Amniotic epithelial cell (primary cell): ENCODE measurements around the gene LRRTM2.
"Not testable (repeated sequence)": the region's sequence is repeated elsewhere in the genome, so short reads cannot be mapped to it uniquely, and the experiment has no call there.

Source experiments
- DNase-seq: peaks from one replicate; pipeline ENCODE4 v3.0.0-alpha.2; 2010; ENCODE audit warnings: low read depth

The LRRTM2 gene, protein sequence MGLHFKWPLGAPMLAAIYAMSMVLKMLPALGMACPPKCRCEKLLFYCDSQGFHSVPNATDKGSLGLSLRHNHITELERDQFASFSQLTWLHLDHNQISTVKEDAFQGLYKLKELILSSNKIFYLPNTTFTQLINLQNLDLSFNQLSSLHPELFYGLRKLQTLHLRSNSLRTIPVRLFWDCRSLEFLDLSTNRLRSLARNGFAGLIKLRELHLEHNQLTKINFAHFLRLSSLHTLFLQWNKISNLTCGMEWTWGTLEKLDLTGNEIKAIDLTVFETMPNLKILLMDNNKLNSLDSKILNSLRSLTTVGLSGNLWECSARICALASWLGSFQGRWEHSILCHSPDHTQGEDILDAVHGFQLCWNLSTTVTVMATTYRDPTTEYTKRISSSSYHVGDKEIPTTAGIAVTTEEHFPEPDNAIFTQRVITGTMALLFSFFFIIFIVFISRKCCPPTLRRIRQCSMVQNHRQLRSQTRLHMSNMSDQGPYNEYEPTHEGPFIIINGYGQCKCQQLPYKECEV

DNA sequence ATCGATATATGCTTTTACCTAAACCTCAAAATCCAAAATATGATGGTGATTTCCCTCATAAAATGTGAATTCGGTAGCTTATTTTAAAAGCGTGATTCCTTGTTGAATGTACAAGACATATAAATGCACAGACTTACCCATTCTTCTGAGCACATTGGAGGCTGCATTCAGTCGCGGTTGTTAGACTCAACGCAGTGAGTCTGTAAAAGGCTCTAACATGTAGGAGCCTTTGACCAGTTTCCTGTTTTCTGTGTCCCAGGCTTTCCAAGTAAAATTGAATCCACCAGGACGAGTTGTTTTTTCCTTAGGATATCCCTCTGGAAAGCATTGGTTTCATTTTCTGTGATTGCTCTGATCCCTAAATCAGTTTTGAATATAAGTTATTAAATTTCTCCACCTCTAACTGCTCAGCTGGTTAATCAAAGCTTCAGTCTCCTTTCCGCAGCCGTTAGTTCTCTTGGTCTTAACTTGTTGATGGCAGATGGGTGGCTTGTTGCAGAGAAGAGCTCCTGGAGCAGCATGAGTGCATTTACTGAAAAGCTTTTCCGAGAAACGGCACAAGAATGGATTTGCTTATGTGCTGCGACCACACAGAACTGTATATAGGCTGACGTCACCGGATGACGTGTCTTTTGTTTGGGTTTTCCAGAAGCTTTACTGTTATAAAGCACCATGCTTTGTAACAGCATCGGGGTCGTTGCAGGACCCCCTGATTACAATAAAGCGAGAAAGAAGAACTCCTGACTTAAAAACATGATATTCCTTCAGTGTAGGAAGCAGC, at the start of gene LRRTM2:
TSS of gene LRRTM2 (minus strand) at position 565 of the 781 bp plus-strand sequence. CDS start at position 141, 424 bp downstream.
- DNase-seq: peak; percentile 87

DNA sequence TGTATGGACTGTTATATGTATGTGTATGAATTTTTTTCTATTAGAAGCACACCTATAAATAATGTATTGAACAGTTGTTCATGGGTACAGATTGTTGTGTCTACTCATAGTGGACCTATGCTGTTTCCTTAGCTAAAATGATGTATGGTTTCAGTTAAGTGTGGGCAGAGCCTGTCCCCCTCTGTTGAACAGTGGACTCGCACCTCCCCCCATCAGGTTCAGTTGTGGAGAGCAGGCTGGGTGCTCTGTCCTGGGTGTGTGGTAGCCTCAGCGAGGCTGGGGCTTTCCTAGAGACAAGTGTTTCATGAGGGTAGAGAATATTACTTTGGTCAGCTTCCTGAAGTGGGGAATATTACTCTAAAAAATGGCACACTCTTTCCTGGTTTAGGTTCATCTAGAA, 47.4 kb upstream of the LRRTM2 start:
- no peak for DNase-seq

- not testable (repeated sequence) for DNase-seq
Measured at GRCh38 chr5:138921362-138921761, 46.2 kb upstream of the LRRTM2 start.

- DNase-seq: no peak
Measured at GRCh38 chr5:138920181-138920580, 45.0 kb upstream of the LRRTM2 start.

DNA sequence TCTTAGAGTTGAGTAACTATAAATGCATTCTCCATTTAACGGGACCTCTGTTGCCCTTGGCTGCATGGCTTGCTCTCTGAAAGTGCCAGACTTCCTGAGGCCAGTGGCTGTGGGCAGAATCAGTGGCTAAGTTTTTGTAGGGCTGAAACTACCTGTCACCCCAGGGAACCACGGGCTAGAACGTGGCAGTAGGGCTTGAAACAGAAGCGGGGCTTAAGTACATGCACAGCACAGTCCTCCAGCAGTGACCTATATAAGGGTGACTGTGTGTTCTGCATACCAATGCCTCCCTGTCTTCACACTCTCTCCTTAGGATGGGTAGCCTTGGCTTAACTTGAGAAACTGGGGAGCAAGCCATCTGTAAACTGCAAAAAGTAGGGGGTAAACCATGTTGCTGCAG, 43.6 kb upstream of the LRRTM2 start:
- DNase-seq: no peak

GRCh38 chr5:138914338-138914737, 39.2 kb upstream of the LRRTM2 start:
- DNase-seq: no peak

- DNase-seq: no peak
Measured at GRCh38 chr5:138913773-138914172, 38.6 kb upstream of the LRRTM2 start.

GRCh38 chr5:138912093-138912492, 37.0 kb upstream of the LRRTM2 start:
- DNase-seq: no peak

- peak; percentile 64 for DNase-seq
Measured at GRCh38 chr5:138911441-138911840, 36.3 kb upstream of the LRRTM2 start.

GRCh38 chr5:138910546-138911185, 35.5 kb upstream of the LRRTM2 start:
- no peak for DNase-seq

- DNase-seq: no peak
Measured at GRCh38 chr5:138909734-138910133, 34.6 kb upstream of the LRRTM2 start.

GRCh38 chr5:138905541-138905940, 30.4 kb upstream of the LRRTM2 start:
- DNase-seq: peak; percentile 67

DNA sequence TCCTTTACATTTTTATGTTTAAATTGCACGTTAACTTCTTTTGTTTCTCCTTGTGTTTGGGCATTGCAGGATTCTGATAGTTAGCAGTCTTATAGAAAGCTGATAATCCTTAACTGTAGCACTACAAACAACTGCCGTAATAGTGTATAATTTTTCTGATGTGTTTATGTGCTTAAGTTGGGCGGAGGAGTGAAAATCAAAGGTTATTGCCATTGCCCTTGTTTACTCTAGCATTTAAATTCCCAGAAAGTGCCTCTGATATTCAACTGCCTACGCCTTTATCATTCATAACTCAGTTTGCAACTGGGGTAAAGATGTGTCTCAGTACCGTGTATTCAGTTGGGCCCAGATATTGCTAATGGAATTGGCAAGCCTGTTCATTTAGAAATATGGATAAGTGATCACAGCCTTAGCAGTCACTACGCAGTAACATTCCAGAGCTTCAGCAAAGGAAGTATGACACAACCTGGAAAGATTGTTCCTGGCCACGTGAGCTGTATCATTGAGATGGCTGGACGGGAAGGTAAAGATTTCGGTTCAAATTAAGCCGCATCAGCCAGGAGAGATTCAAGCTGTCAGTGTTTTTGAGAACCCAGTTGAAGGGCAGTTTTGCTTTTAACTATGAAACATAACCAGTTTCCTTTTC, 28.1 kb upstream of the LRRTM2 start:
- peak; percentile 38 for DNase-seq

DNA sequence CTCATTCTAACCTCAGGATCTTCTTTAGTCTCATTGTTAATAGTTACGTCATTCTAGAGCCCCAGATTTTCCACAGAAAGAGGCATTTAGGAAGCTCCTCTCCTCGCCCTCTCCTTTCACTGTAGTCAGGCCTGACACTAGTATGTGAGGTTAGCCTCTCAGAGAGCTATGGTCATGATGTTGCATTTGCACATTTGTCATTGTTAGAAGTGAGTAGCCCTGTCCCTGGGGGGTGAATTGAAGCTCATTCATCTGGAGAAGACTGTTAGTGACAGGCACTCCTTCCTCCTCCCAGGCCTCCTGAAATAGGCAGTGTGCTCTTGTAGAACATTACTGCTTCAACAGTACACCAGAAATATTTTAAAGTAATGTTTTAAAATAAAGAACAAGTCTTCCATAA, 26.6 kb upstream of the LRRTM2 start:
- DNase-seq: no peak

GRCh38 chr5:138900281-138900965, 25.3 kb upstream of the LRRTM2 start:
- peak; percentile 54 for DNase-seq

GRCh38 chr5:138898742-138899141, 23.6 kb upstream of the LRRTM2 start:
- DNase-seq: no peak

DNA sequence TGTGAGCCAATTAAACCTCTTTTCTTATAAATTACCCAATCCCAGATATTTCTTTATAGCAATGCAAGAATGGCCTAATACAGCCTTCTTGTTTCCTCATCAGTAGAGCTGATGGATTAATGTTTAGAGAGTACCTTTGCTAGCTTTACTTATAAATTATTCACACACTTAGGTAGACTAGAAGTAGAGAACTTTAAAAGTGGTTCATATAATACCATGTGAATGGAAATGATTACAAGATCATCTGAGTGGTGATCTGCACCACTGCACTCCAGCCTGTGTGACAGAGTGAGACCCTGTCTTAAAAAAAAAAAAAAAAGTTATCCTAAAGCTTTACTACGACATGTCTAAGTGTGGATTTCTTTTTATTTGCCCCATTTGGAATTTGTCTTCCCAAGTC, 23.2 kb upstream of the LRRTM2 start:
- peak; percentile 13 for DNase-seq

GRCh38 chr5:138895918-138896317, 20.8 kb upstream of the LRRTM2 start:
- DNase-seq: no peak

GRCh38 chr5:138890644-138891043, 15.5 kb upstream of the LRRTM2 start:
- no peak for DNase-seq

- DNase-seq: no peak
Measured at GRCh38 chr5:138889994-138890393, 14.9 kb upstream of the LRRTM2 start.

GRCh38 chr5:138884554-138884953, 9.4 kb upstream of the LRRTM2 start:
- no peak for DNase-seq
